Panc1 (cell line): Measurements from ENCODE around the gene SLC39A10. TPM values are rescaled to one million over a fixed set of nuclear protein-coding genes. Genes with fewer than 3 reads are reported as not detected.

Experiments used
- ATAC-seq: fragments of 200-7000 bp; cut with Tn5 transposase; 2 replicates; pipeline ENCODE4 v1.9.1; 2020; ENCODE audit warnings: mild to moderate bottlenecking, moderate library complexity
- BruUV-seq: library from RNA; stranded (reverse); fragments of 400-500 nt; replicated peaks from 2 replicates; lab custom pipeline; 2021; lab: Mats Ljungman, UMichigan
- CTCF ChIA-PET: fragments of 300-600 bp; sonication (Branson Sonifier 250); formaldehyde crosslinking; loops from one replicate; lab custom pipeline; 2022; ENCODE audit warnings: antibody characterized with exemption; lab: Charles Lee
- POLR2A ChIA-PET: fragments of 300-600 bp; sonication (Branson Sonifier 250); formaldehyde crosslinking; loops from one replicate; lab custom pipeline; 2022; ENCODE audit warnings: antibody characterized with exemption; lab: Charles Lee
- DNase-seq: peaks from one replicate; pipeline ENCODE4 v3.0.0-alpha.2; 2010; ENCODE audit warnings: low read depth, low spot score
- H3K27ac ChIP-seq: 2 replicates; pipeline ENCODE4 v1.5.1; 2011; ENCODE audit warnings: mild to moderate bottlenecking, low read length, inconsistent platforms
- H3K27me3 ChIP-seq: fragments of 200-500 bp; sonication (Bioruptor generic); 2 replicates; pipeline ENCODE4 v1.6.0; 2014; ENCODE audit warnings: low read length, inconsistent platforms; ENCODE audit not compliant: control insufficient read depth, insufficient read depth
- H3K36me3 ChIP-seq: fragments of 200-500 bp; sonication (Bioruptor generic); 2 replicates; pipeline ENCODE4 v1.5.1; 2014; ENCODE audit warnings: inconsistent platforms, mild to moderate bottlenecking, low read length, moderate library complexity; ENCODE audit not compliant: control insufficient read depth, insufficient read depth
- H3K4me1 ChIP-seq: 2 replicates; pipeline ENCODE4 v1.5.1; 2011; ENCODE audit warnings: inconsistent platforms, mild to moderate bottlenecking, low read length, moderate library complexity; ENCODE audit not compliant: control insufficient read depth, insufficient read depth
- H3K4me3 ChIP-seq, 2 experiments: 2 replicates each; pipeline ENCODE4 v1.5.1; 2011 to 2012; ENCODE audit warnings: low read depth in 2 of 2, low read length in 2 of 2, mild to moderate bottlenecking in 2 of 2, inconsistent platforms in 1 of 2, moderate library complexity in 1 of 2
- H3K9me3 ChIP-seq: fragments of 200-500 bp; sonication (Bioruptor generic); 2 replicates; pipeline ENCODE4 v1.5.1; 2014; ENCODE audit warnings: low read depth, mild to moderate bottlenecking, inconsistent platforms, low read length, moderate library complexity; ENCODE audit not compliant: control insufficient read depth, insufficient read depth
- POLR2AphosphoS5 ChIP-seq: IDR thresholded peaks from 2 replicates; pipeline ENCODE4 v1.6.1; 2012; ENCODE audit warnings: mild to moderate bottlenecking, low read depth, low read length, moderate library complexity
- SIN3A ChIP-seq: IDR thresholded peaks from 2 replicates; pipeline ENCODE4 v1.6.1; 2012; ENCODE audit warnings: low read depth, mild to moderate bottlenecking, low read length, moderate library complexity, borderline replicate concordance; ENCODE audit not compliant: insufficient read depth
- TCF7L2 ChIP-seq: IDR thresholded peaks from 2 replicates; pipeline ENCODE4 v1.6.1; 2011; ENCODE audit warnings: mild to moderate bottlenecking, low read depth, low read length, inconsistent platforms
- in situ Hi-C: cut with HindIII; loops from 2 replicates; pipeline ENCODE4 v1.10.0; 2016; ENCODE audit warnings: low sequenced_read_pairs, low pct_unique_long_range_greater_than_20kb
- intact Hi-C: fragments of 100-400 bp; cut with micrococcal nuclease; formaldehyde crosslinking; loops from one replicate; pipeline ENCODE4 v1.10.0; 2022; ENCODE audit not compliant: unreplicated experiment
- total RNA-seq: library from RNA; stranded (reverse); gene quantifications from one replicate; pipeline ENCODE4 v1.2.1, GENCODE V29; 2021; ENCODE audit not compliant: unreplicated experiment
- TF ChIP-seq, protein P1 (sequence below), 2 experiments: IDR thresholded peaks; 2 replicates each; pipeline ENCODE4 v1.6.1; 2011 to 2012; ENCODE audit warnings: low read depth in 2 of 2, control low read depth in 1 of 2, low read length in 1 of 2, mild to moderate bottlenecking in 1 of 2, moderate library complexity in 1 of 2; ENCODE audit not compliant: insufficient read depth in 1 of 2
- TF ChIP-seq, protein P2 (sequence below): fragments of 450-650 bp; IDR thresholded peaks from 2 replicates; pipeline ENCODE4 v1.5.1; 2017; ENCODE audit warnings: mild to moderate bottlenecking

Gene SLC39A10
- total RNA-seq, 1 experiment from 2014 or later, result 45.9 TPM

DNA sequence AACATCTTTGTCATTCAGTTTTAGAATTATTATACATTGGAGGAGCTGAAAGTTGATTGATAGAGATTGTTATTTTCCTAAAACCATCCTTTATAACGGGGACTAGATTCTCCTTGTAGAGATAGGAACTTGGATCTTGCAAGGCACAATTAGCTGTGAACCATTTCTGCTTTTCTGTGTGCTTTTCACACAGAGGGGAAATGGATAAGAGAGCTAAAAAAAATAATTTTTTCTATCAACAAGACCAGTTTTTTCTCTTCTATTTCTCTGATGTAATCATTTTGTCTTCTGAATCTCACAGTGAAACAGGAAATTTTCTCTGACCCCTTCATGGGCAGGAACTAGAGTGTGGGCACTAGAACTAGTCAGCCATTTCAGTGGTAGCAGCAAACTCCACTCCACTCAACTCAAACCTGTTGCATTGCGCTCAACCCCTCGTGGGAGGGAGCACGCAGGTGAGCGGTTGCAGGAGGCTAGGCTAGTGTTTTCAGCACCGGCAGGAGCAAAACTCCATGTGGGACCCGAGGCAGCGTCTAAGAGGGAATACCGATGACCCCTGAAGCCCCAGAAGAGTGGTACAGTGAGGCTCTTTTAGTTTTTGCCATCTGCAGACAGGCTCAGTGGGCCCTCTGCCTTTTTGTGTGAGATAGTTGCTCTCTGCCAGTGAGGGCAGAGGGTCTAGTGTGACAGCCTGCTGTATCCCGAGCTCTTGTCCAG, 24.0 kb upstream of the SLC39A10 start:
- no TSS peak for BruUV-seq
- CTCF ChIA-PET, result no interaction called here
- in situ Hi-C loops (no loop called here), intact Hi-C loops (no loop called here)
- H3K4me3 ChIP-seq, result no peak overlapping the region
- H3K36me3 ChIP-seq, result no peaks in the 10 kb centered on the region
- no peaks in the 10 kb centered on the region for H3K9me3 ChIP-seq
- H3K27ac ChIP-seq, result no peak overlapping the region
- DNase-seq (no peak), ATAC-seq (no peak)
- POLR2A ChIA-PET, result no interaction called here
- no peaks in the 10 kb centered on the region for H3K4me1 ChIP-seq
- no peak for TF ChIP-seq POLR2AphosphoS5
- TF ChIP-seq SIN3A, result no peak
- no peak for TF ChIP-seq TCF7L2
- TF ChIP-seq, protein P1, sequence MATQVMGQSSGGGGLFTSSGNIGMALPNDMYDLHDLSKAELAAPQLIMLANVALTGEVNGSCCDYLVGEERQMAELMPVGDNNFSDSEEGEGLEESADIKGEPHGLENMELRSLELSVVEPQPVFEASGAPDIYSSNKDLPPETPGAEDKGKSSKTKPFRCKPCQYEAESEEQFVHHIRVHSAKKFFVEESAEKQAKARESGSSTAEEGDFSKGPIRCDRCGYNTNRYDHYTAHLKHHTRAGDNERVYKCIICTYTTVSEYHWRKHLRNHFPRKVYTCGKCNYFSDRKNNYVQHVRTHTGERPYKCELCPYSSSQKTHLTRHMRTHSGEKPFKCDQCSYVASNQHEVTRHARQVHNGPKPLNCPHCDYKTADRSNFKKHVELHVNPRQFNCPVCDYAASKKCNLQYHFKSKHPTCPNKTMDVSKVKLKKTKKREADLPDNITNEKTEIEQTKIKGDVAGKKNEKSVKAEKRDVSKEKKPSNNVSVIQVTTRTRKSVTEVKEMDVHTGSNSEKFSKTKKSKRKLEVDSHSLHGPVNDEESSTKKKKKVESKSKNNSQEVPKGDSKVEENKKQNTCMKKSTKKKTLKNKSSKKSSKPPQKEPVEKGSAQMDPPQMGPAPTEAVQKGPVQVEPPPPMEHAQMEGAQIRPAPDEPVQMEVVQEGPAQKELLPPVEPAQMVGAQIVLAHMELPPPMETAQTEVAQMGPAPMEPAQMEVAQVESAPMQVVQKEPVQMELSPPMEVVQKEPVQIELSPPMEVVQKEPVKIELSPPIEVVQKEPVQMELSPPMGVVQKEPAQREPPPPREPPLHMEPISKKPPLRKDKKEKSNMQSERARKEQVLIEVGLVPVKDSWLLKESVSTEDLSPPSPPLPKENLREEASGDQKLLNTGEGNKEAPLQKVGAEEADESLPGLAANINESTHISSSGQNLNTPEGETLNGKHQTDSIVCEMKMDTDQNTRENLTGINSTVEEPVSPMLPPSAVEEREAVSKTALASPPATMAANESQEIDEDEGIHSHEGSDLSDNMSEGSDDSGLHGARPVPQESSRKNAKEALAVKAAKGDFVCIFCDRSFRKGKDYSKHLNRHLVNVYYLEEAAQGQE (IDR thresholded peaks at IDR 0.05; ENCODE audit: insufficient read depth in 1 of 2, low read depth in 2 of 2, low read length in 1 of 2), result no peak
- TF ChIP-seq, protein P2, sequence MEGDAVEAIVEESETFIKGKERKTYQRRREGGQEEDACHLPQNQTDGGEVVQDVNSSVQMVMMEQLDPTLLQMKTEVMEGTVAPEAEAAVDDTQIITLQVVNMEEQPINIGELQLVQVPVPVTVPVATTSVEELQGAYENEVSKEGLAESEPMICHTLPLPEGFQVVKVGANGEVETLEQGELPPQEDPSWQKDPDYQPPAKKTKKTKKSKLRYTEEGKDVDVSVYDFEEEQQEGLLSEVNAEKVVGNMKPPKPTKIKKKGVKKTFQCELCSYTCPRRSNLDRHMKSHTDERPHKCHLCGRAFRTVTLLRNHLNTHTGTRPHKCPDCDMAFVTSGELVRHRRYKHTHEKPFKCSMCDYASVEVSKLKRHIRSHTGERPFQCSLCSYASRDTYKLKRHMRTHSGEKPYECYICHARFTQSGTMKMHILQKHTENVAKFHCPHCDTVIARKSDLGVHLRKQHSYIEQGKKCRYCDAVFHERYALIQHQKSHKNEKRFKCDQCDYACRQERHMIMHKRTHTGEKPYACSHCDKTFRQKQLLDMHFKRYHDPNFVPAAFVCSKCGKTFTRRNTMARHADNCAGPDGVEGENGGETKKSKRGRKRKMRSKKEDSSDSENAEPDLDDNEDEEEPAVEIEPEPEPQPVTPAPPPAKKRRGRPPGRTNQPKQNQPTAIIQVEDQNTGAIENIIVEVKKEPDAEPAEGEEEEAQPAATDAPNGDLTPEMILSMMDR, result no peak
- no peaks in the 10 kb centered on the region for H3K27me3 ChIP-seq

DNA sequence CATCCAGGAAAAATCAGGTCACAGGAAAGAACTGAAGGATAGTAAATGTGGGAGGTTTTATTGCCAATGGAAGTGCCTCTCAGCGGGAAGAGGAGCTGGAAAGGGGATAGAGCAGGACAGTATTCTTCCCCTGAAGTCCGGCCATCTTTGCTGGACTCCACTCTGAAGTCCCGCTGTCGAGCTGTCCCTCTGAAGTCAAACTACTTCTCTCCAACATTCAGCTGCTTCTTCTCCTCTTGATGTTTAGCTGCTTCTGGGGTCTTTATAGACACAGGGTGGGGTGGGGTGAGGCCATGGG, 23.5 kb upstream of the SLC39A10 start:
- ATAC-seq (no peak), DNase-seq (no peak)
- CTCF ChIA-PET, result no interaction called here
- BruUV-seq, result no TSS peak
- H3K9me3 ChIP-seq, result no peaks in the 10 kb centered on the region
- POLR2A ChIA-PET, result no interaction called here
- H3K4me1 ChIP-seq, result no peaks in the 10 kb centered on the region
- TF ChIP-seq, protein P1 (IDR thresholded peaks at IDR 0.05; ENCODE audit: insufficient read depth in 1 of 2, low read depth in 2 of 2, low read length in 1 of 2), result no peak
- TF ChIP-seq POLR2AphosphoS5 (no peak), SIN3A (no peak), TCF7L2 (no peak)
- TF ChIP-seq, protein P2, result no peak
- in situ Hi-C loops (no loop called here), intact Hi-C loops (no loop called here)
- H3K36me3 ChIP-seq, result no peaks in the 10 kb centered on the region
- H3K27me3 ChIP-seq, result no peaks in the 10 kb centered on the region
- H3K4me3 ChIP-seq, result no peak overlapping the region
- H3K27ac ChIP-seq, result no peak overlapping the region
